HG02981 (cell line): ENCODE data around the gene TMEM190.
"Not testable (repeated sequence)": the region's sequence is repeated elsewhere in the genome, so short reads cannot be mapped to it uniquely, and the experiment has no call there.

Experiments
- ATAC-seq: cut with Tn5 transposase; IDR thresholded peaks from one replicate; pipeline ENCODE4 v1.9.1; 2021; ENCODE audit warnings: mild to moderate bottlenecking, moderate library complexity; ENCODE audit not compliant: unreplicated experiment

The TMEM190 gene

GRCh38 chr19:55376241-55376933, at the start of gene TMEM190:
TMEM190 (plus strand) TSS chr19:55376826; CDS start chr19:55376854, 28 bp downstream.
- no peak for ATAC-seq

GRCh38 chr19:55328774-55329318, 47.8 kb upstream of the TMEM190 start:
- not testable (repeated sequence) for ATAC-seq

DNA sequence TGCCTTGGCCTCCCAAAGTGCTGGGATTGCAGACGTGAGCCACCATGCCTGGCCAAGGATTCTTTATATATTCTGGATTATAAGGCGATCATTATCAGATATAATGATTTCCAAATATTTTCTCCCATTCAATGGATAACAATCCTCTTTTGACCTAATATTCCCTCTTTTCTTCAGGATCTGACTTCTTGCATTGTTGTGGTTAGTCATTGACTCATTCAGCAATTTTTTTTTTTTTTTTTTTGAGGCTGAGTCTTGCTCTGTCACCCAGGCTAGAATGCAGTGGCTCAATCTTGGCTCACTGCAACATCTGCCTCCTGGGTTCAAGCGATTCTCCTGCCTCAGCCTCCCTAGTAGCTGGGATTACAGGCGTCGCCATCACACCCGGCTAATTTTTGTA, 46.8 kb upstream of the TMEM190 start:
- not testable (repeated sequence) for ATAC-seq

- no peak for ATAC-seq
Measured at GRCh38 chr19:55333870-55334269, 42.8 kb upstream of the TMEM190 start.

DNA sequence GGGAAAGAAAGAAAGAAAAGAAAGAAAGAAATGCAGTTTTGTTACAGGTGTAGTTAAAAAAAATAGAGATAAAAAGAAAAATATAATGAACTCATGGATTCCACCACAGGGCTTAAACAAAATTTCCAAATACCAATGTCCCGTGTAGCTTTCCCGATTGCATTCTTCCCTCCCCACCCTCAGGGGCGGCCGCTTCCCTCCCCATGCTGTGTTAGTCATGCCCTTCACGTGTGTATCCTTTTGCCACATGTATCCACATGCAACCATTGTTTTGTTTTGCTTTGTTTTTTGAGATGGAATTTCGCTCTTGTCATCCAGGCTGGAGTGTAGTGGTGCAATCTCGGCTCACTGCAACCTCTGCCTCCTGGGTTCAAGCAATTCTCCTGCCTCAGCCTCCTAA, 40.5 kb upstream of the TMEM190 start:
- ATAC-seq, result no peak

- peak; percentile 76 for ATAC-seq
Measured at GRCh38 chr19:55339105-55339888, 37.3 kb upstream of the TMEM190 start, which contains the start of gene KMT5C. KMT5C (plus strand) TSS chr19:55339876; CDS start chr19:55341937, 2,061 bp downstream.

GRCh38 chr19:55339889-55340783, 36.5 kb upstream of the TMEM190 start:
- no peak for ATAC-seq

- no peak for ATAC-seq
Measured at GRCh38 chr19:55340784-55341147, 35.9 kb upstream of the TMEM190 start.

GRCh38 chr19:55341171-55341588, 35.4 kb upstream of the TMEM190 start:
- ATAC-seq, result no peak

GRCh38 chr19:55341595-55342531, 34.8 kb upstream of the TMEM190 start:
- no peak for ATAC-seq

GRCh38 chr19:55344444-55344843, 32.2 kb upstream of the TMEM190 start:
- no peak for ATAC-seq

DNA sequence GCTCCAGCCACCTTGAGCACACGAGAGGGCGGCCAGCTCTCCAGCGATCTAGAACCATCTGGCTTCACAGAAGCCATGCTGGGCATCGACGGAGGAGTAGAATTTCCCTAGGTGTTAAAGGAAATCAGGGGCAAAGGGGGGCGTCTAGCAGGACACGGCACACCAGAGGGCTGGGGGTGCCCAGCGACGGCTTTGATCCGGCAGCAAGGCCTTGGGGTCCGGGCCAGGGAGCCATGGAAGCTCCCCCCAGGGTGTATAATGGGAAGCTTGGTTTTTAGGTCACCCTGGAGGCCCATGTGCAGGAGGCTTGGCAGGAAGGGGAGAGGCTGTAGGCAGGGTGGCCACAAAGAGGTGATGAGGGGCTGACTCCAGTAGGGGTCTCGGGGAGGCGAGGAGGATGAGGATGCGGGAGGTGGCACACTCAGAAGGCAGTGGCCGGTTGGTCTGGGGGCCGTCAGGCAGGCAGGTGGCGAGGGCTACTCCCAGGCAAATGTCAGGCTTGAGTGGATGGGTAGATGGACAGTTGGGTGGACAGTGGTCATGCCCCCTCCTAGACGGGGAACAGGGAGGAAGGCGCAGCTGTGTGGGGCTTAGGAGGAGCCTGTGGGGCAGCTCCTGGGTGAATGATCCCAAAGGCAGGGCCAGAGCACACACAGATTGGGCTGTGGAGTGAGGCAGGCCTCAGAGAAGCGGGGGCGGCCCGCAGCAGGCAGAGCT, 31.4 kb upstream of the TMEM190 start:
- no peak for ATAC-seq

- ATAC-seq, result no peak
Measured at GRCh38 chr19:55345818-55346724, 30.6 kb upstream of the TMEM190 start.

DNA sequence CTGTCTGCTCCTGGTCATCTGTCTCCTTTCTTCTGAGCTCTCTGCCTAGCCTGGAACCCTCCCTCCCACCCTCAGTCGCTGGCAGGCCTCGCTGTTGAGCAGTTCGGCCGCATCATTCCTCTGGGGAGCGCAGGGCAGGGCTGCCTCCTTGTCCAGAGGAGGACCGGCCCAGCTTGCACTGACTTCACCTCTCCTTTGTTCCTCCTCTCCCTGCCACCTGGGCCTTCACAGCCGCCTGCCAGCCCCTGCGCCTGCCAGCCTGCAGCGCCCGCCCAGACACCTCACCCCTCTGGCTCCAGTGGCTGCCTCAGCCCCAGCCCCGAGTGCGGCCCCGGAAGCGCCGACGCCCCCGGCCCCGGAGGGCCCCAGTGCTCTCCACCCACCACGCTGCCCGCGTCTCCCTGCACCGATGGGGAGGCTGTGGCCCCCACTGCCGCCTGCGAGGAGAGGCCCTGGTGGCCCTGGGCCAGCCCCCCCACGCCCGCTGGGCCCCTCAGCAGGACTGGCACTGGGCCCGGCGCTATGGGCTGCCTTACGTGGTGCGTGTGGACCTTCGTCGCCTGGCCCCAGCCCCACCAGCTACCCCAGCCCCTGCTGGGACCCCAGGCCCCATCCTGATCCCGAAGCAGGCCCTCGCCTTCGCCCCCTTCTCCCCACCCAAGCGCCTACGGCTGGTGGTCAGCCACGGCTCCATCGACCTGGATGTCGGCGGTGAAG, 29.7 kb upstream of the TMEM190 start:
- ATAC-seq, result no peak

DNA sequence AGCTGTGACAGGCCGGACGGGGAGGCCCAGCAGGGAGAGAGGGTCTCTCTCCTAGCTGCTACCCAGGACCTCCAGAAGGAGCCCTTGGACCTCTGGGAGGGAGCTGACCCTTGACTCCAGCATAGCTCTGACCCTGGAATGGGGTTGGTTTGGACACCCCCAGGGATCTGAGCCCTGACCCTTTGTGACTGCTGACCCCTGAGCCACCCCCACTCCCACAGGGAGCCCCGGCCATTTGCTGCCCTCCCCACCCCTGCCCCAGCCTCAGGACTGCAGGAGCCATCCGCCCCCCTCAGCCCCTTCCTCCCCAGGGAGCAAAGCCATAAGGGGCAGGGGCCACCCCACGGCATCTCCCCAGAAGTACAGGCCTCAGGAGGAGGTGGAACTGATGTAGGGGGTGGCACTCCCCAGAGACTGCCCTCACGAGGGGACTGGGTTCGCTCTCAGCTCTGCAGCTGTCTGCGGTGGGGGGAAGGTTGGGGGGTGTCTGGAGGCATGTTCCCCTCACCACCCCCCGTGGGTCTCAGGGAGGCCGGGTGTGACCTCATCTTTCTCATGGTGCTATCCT, 29.1 kb upstream of the TMEM190 start:
- no peak for ATAC-seq

GRCh38 chr19:55348317-55349034, 28.1 kb upstream of the TMEM190 start:
- ATAC-seq, result no peak
